ES-I3 (cell line): ENCODE measurements around the gene CYP3A7.
"Not testable (repeated sequence)": the region's sequence is repeated elsewhere in the genome, so short reads cannot be mapped to it uniquely, and the experiment has no call there.

Experiments used
- H3K36me3 ChIP-seq: 2 replicates; pipeline ENCODE4 v1.6.1; 2013; ENCODE audit warnings: mild to moderate bottlenecking, low read length, control low read depth, moderate library complexity; ENCODE audit not compliant: insufficient read depth
- H3K4me1 ChIP-seq: 2 replicates; pipeline ENCODE4 v1.6.1; 2013; ENCODE audit warnings: mild to moderate bottlenecking, control low read depth, low read length; ENCODE audit not compliant: insufficient read depth
- H3K9ac ChIP-seq: 2 replicates; pipeline ENCODE4 v1.6.1; 2013; ENCODE audit warnings: low read depth, mild to moderate bottlenecking, low read length, moderate library complexity
- H3K9me3 ChIP-seq: 2 replicates; pipeline ENCODE4 v1.6.1; 2013; ENCODE audit warnings: mild to moderate bottlenecking, low read length, moderate library complexity; ENCODE audit not compliant: control insufficient read depth, insufficient read depth

Gene CYP3A7

DNA sequence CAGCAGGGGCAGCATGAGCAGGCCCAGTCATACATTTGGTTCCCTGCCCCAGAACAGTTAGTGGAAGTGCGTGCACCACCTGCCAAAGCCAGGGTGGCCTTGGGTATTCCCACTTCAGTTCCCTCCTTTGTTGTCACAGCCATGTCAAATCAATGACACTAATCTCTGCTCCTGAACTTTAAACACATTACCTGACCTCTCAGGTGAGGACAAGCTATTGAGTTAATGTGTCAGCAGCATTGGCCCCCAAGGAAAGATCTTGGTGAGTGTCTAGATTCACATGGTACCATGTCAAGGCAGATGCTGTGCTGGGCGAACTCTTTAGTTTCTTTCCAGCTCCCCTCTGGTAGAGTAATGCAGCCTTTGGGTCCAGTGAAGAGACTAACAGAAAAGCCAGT is 57.3 kb downstream of the CYP3A7 start:
- Histone ChIP-seq H3K4me1 (peaks cover 5% of the 10 kb centered on the region; the same call in 1 of the 2 replicates), H3K9me3 (no peaks in the 10 kb centered on the region), H3K9ac (no peak overlapping the region), H3K36me3 (no peaks in the 10 kb centered on the region)

GRCh38 chr7:99677013-99677647 is 57.9 kb downstream of the CYP3A7 start:
- H3K9me3 ChIP-seq: no peaks in the 10 kb centered on the region
- H3K36me3 ChIP-seq: no peaks in the 10 kb centered on the region
- H3K9ac ChIP-seq: no peak overlapping the region
- peaks cover 5% of the 10 kb centered on the region; the same call in 1 of the 2 replicates for H3K4me1 ChIP-seq

DNA sequence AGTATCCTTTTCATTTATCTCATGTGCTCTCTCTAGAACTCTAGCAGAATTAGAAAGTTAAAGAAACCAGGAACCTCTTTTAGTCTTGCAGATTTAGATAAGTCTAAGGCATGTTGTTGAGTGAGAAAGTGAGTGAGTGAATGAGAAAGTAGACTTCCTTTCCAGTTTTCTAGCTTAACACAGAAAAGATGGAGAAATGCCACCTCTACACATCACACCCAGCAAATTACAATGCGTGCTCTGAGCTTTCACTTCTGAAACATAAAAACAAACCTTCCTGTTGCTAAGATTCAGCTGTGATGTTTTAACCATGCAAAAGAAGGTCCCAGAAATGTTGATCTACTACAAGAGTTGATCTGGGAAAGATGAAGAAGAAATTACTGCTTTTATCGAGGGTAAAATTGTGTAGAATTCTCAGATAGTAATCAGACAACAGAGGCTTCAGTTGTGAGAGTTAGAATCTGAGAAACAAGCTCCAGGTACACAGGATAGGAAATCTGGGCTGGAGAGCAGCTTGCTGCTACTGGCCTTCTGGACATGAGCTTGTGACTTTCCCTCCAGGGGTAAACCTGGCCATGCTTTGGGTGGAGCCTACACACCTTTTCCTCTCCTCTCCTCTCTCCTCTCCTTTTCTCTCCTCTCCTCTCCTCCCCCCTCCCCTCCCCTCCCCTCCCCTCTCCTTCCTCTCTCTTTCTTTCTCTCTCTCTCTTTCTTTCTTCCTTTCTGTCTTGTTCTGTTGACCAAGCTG is 59.8 kb downstream of the CYP3A7 start:
- no peaks in the 10 kb centered on the region for H3K9me3 ChIP-seq
- peaks cover 5% of the 10 kb centered on the region; the same call in 1 of the 2 replicates for H3K4me1 ChIP-seq
- H3K36me3 ChIP-seq: no peaks in the 10 kb centered on the region
- H3K9ac ChIP-seq: no peak overlapping the region

DNA sequence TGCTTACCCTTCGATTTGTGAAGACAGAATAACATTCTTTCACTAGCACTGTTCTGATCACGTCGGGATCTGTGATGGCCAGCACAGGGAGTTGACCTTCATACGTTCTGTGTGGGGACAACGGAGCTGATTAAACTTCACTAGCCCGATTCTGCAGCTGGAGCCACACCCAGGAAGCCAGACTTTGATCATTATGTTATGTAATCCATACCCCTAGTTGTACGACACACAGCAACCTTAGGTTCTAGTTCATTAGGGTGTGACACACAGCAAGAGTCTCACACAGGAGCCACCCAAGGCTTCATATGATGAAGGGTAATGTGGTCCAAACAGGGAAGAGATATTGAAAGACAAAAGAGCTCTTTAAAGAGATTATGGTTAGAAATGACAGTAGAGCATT is 62.4 kb downstream of the CYP3A7 start:
- no peak overlapping the region for H3K9ac ChIP-seq
- H3K4me1 ChIP-seq: no peaks in the 10 kb centered on the region
- H3K36me3 ChIP-seq: no peaks in the 10 kb centered on the region
- no peaks in the 10 kb centered on the region for H3K9me3 ChIP-seq

DNA sequence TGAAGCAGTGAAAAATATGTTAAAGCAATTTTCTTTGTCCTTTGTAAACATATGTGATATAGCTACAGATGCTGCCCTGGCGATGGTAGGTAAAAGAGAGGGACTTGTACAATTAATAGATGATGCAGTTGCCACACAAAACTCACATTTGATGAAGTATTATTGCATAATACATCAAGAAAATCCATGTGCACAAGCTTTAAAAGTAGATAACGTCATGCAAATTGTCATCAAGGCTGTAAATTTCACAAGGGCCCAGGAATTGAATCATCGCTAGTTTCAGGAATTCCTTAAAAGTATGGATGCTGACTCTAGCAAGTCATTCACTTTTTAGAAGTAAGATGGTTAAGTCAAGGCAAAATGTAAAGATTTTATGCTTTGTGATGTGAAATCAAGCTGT is 65.2 kb downstream of the CYP3A7 start:
- Histone ChIP-seq H3K36me3 (no peaks in the 10 kb centered on the region), H3K9me3 (no peaks in the 10 kb centered on the region), H3K4me1 (no peaks in the 10 kb centered on the region), H3K9ac (no peak overlapping the region)

- Histone ChIP-seq H3K36me3 (no peaks in the 10 kb centered on the region), H3K9me3 (no peaks in the 10 kb centered on the region), H3K9ac (no peak overlapping the region), H3K4me1 (no peaks in the 10 kb centered on the region)
These were observed 66.5 kb downstream of the CYP3A7 start for GRCh38 chr7:99668541-99668940.

GRCh38 chr7:99667179-99667578 is 67.8 kb downstream of the CYP3A7 start:
- no peak overlapping the region for H3K9ac ChIP-seq
- no peaks in the 10 kb centered on the region for H3K9me3 ChIP-seq
- H3K36me3 ChIP-seq: no peaks in the 10 kb centered on the region
- no peaks in the 10 kb centered on the region for H3K4me1 ChIP-seq

GRCh38 chr7:99666013-99666395 is 69.0 kb downstream of the CYP3A7 start:
- H3K36me3 ChIP-seq: no peaks in the 10 kb centered on the region
- no peaks in the 10 kb centered on the region for H3K4me1 ChIP-seq
- H3K9ac ChIP-seq: no peak overlapping the region
- H3K9me3 ChIP-seq: no peaks in the 10 kb centered on the region; the same call in 1 of the 2 replicates

DNA sequence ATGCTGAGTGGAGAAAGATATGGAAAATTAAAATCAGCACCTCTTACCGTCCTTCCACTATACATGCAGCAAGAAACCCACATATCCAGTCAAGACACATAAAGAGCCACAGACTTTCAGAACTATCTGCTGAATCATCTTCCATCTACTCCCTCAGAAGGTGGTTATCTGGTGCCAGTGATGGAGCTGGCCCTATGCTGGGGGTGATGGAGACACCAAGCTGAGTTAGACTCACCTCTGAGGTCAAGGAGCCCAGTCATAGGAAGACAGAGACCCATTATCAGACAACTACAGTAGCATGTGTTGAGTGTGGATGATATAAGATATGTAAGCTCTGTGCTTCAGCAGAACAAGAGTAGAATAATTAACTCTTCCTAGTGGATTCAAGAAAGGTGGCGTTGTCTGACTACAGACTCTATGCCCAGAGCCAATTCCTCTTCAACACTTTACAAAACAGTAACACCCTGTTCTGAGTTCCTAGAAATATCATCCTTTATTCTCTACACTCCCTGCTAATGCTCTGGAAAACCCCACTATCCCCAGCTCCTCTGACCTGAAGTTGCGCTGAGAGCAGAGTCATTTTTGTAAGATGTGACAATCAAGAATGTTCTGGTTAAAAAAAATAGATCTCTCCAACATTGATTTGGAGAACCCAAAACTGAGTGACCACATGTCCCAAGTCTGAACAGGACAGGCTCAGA is 69.5 kb downstream of the CYP3A7 start:
- Histone ChIP-seq H3K9ac (no peak overlapping the region), H3K4me1 (no peaks in the 10 kb centered on the region), H3K36me3 (no peaks in the 10 kb centered on the region; the same call in 1 of the 2 replicates), H3K9me3 (no peaks in the 10 kb centered on the region; the same call in 1 of the 2 replicates)

DNA sequence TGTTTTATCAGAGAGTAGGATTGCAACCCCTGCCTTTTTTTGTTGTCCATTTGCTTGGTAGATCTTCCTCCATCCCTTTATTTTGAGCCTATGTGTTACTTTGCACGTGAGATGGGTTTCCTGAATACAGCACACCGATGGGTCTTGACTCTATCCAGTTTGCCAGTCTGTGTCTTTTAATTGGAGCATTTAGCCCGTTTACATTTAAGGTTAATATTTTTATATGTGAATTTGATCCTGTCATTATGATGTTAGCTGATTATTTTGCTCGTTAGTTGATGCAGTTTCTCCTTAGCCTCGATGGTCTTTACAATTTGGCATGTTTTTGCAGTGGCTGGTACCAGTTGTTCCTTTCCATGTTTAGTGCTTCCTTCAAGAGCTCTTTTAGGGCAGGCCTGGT is 77.1 kb downstream of the CYP3A7 start:
- H3K9me3 ChIP-seq, H3K4me1 ChIP-seq, H3K36me3 ChIP-seq, H3K9ac ChIP-seq: not testable (repeated sequence)
